ENCODE results near the gene LYPD3. TPM values are rescaled to one million over a fixed set of nuclear protein-coding genes. Genes with fewer than 3 reads are reported as not detected.
"Not testable (repeated sequence)": the region's sequence is repeated elsewhere in the genome, so short reads cannot be mapped to it uniquely, and the experiment has no call there.

LYPD3 gene
- total RNA-seq, 1 experiment from 2014 or later, result 3.1 TPM

GRCh38 chr19:43444531-43445287 lies 20.7 kb downstream of the LYPD3 start:
- BruUV-seq (replicated peaks), result no TSS peak
- Mint-ChIP-seq H3K4me3 (ENCODE audit: unreplicated experiment) (no peak overlapping the region), H3K36me3 (ENCODE audit: insufficient read depth, unreplicated experiment) (no peaks in the 10 kb centered on the region), H3K27me3 (ENCODE audit: insufficient read depth, unreplicated experiment) (no peaks in the 10 kb centered on the region), H3K27ac (ENCODE audit: low read depth, unreplicated experiment) (no peak overlapping the region), H3K9me3 (ENCODE audit: unreplicated experiment) (no peaks in the 10 kb centered on the region), H3K4me1 (ENCODE audit: insufficient read depth, unreplicated experiment) (no peaks in the 10 kb centered on the region)
- CTCF ChIA-PET, result interaction anchor here (0.6 to 7.6 kb wide), 7 partner anchors 9 to 208 kb away, joined by 3 to 261 read pairs (median 4); partner anchors contain the start of gene LYPD3
- POLR2A ChIA-PET, result interaction anchor here (0.6 to 1.5 kb wide), 2 partner anchors 70 to 89 kb away, joined by 3 to 5 read pairs; partner anchors contain the start of gene ZNF575
- no peak for DNase-seq (ENCODE audit: unreplicated experiment)
- intact Hi-C loops (cut with micrococcal nuclease), result loop anchor here (10.0 kb wide), 1 partner anchor 370 kb away; no protein-coding TSS in a partner anchor
- TF ChIP-seq CTCF (IDR thresholded peaks at IDR 0.05; ENCODE audit: unreplicated experiment), result no peak

GRCh38 chr19:43444091-43444490 lies 21.3 kb downstream of the LYPD3 start:
- not testable (repeated sequence) for H3K27me3 Mint-ChIP-seq (ENCODE audit: insufficient read depth, unreplicated experiment); BruUV-seq (replicated peaks); H3K36me3 Mint-ChIP-seq (ENCODE audit: insufficient read depth, unreplicated experiment); DNase-seq (ENCODE audit: unreplicated experiment); H3K4me1 Mint-ChIP-seq (ENCODE audit: insufficient read depth, unreplicated experiment); H3K27ac Mint-ChIP-seq (ENCODE audit: low read depth, unreplicated experiment); H3K9me3 Mint-ChIP-seq (ENCODE audit: unreplicated experiment); H3K4me3 Mint-ChIP-seq (ENCODE audit: unreplicated experiment)
- intact Hi-C loops (cut with micrococcal nuclease), result loop anchor here (10.0 kb wide), 1 partner anchor 371 kb away; no protein-coding TSS in a partner anchor
- ChIA-PET CTCF (interaction anchor here (0.6 to 7.6 kb wide), 7 partner anchors 8 to 1547 kb away, joined by 3 to 261 read pairs (median 4); no protein-coding TSS in a partner anchor), POLR2A (interaction anchor here (1.5 kb wide), 1 partner anchor 89 kb away, joined by 5 read pairs; the partner anchor contains the start of gene ZNF575)

- Mint-ChIP-seq H3K36me3 (ENCODE audit: insufficient read depth, unreplicated experiment) (no peaks in the 10 kb centered on the region), H3K27me3 (ENCODE audit: insufficient read depth, unreplicated experiment) (no peaks in the 10 kb centered on the region), H3K27ac (ENCODE audit: low read depth, unreplicated experiment) (no peak overlapping the region), H3K9me3 (ENCODE audit: unreplicated experiment) (no peaks in the 10 kb centered on the region), H3K4me3 (ENCODE audit: unreplicated experiment) (no peak overlapping the region), H3K4me1 (ENCODE audit: insufficient read depth, unreplicated experiment) (peaks cover 11% of the 10 kb centered on the region)
- no peak for TF ChIP-seq CTCF (IDR thresholded peaks at IDR 0.05; ENCODE audit: unreplicated experiment)
- intact Hi-C loops (cut with micrococcal nuclease), result loop anchor here (10.0 kb wide), 1 partner anchor 373 kb away; no protein-coding TSS in a partner anchor
- ChIA-PET CTCF (interaction anchor here (2.5 to 7.6 kb wide), 2 partner anchors 9 to 80 kb away, joined by 6 to 261 read pairs; no protein-coding TSS in a partner anchor), POLR2A (interaction anchor here (0.6 kb wide), 1 partner anchor 133 kb away, joined by 4 read pairs; no protein-coding TSS in a partner anchor)
- no TSS peak for BruUV-seq (replicated peaks)
- DNase-seq (ENCODE audit: unreplicated experiment), result no peak
Observed at GRCh38 chr19:43441716-43442115, 23.7 kb downstream of the LYPD3 start.

- intact Hi-C loops (cut with micrococcal nuclease), result loop anchor here (10.0 kb wide), 1 partner anchor 375 kb away; no protein-coding TSS in a partner anchor
- Mint-ChIP-seq H3K9me3 (ENCODE audit: unreplicated experiment) (no peaks in the 10 kb centered on the region), H3K27ac (ENCODE audit: low read depth, unreplicated experiment) (no peak overlapping the region), H3K36me3 (ENCODE audit: insufficient read depth, unreplicated experiment) (no peaks in the 10 kb centered on the region), H3K4me1 (ENCODE audit: insufficient read depth, unreplicated experiment) (peaks cover 11% of the 10 kb centered on the region), H3K4me3 (ENCODE audit: unreplicated experiment) (no peak overlapping the region), H3K27me3 (ENCODE audit: insufficient read depth, unreplicated experiment) (no peaks in the 10 kb centered on the region)
- ChIA-PET CTCF (interaction anchor here (0.6 to 2.6 kb wide), 3 partner anchors 8 to 80 kb away, joined by 3 to 15 read pairs (median 14); no protein-coding TSS in a partner anchor), POLR2A (interaction anchor here (1.0 to 1.5 kb wide), 3 partner anchors 13 to 82 kb away, joined by 4 to 5 read pairs (median 4); no protein-coding TSS in a partner anchor)
- no peak for DNase-seq (ENCODE audit: unreplicated experiment)
- no TSS peak for BruUV-seq (replicated peaks)
- no peak for TF ChIP-seq CTCF (IDR thresholded peaks at IDR 0.05; ENCODE audit: unreplicated experiment)
Observed at GRCh38 chr19:43439709-43440063, 25.7 kb downstream of the LYPD3 start.

Data from MCF 10A (cell line).